ENCODE measurements around the gene GIT2.

GRCh38 chr12:109950625-109951024 is 45.5 kb downstream of the GIT2 start:
- TF ChIP-seq CTCF (IDR thresholded peaks at IDR 0.05) (no peak), POLR2A (IDR thresholded peaks at IDR 0.05) (no peak)

All from adrenal gland (tissue), 5 donors.